GM18507 (cell line): ENCODE results near the gene PNLDC1.
"Not testable (repeated sequence)": the region's sequence is repeated elsewhere in the genome, so short reads cannot be mapped to it uniquely, and the experiment has no call there.

Source experiments
- DNase-seq: peaks from one replicate; pipeline ENCODE4 v3.0.0; 2011; ENCODE audit warnings: low read depth; ENCODE audit not compliant: insufficient read length; ENCODE audit errors: extremely low spot score
- FAIRE-seq: peaks from 2 replicates; lab custom pipeline; 2011; peaks lifted over from hg19 to GRCh38; lab: Jason Lieb, UNC

PNLDC1 gene

DNA sequence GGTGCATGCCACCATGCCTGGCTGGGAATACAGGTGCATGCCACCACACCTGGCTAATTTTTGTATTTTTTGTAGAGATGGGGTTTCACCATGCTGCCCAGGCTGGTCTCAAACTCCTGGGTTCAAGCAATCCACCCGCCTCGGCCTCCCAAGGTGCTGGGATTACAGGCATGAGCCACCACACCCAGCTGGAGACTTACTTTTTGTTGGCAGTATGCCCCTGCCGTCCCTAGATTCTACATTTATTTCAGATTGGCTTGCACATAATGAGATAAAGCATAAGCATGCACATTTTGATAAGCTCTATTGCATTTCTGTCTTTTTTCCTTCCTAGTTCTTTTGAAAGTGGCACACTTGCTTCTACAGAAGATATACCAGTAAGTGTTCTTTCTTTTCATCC lies 16.7 kb downstream of the PNLDC1 start:
- FAIRE-seq, DNase-seq: not testable (repeated sequence)

GRCh38 chr6:159817951-159818739 lies 18.1 kb downstream of the PNLDC1 start:
- DNase-seq = no peak
- FAIRE-seq = no peak

- DNase-seq = no peak
- no peak for FAIRE-seq
Observed at GRCh38 chr6:159819098-159819497, 19.0 kb downstream of the PNLDC1 start.

DNA sequence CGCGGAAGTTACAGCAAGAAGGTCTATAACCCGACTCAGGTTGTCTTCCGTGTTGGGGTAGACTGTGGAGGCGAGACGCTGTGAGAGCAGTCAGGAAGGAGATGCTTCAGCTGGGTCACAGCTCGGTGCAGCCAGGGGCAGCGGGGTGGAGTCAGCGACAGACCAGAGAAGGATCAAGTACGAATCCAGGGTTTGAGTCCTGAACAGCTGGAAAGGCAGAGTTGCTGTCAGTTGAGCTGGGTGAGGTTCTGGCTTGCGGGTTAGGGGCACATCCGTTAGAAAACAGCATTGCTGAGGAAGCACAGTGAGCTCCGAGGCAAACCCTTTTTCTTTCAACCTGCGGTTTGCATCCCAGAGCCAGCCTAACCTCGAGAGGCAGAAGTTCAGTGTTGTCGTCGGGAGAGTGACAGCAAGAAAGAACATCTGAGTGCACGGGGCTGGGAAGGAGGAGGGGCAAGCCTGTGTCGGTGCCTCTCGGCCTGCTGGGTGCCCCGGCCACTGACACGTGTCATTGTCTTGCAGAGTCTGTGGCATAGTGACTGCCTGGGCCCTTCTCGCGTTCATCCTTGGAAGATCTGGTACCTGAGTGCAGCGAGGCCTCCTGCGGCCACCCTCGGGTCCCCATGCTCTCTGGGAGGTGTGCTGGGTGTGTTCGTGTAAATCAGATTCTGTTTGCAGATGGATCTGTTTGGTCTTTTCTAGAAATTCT lies 20.0 kb downstream of the PNLDC1 start:
- DNase-seq (no peak), FAIRE-seq (peak; percentile 52)

DNA sequence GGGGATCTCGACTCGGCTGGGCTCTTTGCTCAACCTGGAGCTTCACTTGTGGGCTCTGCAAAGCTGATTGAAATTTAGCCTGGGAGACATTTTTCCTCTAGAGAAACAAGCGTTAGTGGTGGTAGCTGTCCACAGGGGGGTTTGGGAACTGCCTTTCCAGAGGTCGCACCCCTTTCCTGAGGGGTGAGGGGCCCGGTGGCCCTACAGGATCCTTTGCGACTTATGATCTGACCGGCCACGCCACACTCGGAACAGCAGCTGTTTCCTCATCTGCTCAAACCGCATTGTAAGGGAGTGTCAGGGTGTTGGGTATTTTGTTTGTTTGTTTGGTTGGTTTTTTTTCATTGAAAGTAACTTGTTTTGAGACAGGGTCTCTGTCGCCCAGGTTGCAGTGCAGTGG lies 21.0 kb downstream of the PNLDC1 start:
- DNase-seq (no peak), FAIRE-seq (no peak)

DNA sequence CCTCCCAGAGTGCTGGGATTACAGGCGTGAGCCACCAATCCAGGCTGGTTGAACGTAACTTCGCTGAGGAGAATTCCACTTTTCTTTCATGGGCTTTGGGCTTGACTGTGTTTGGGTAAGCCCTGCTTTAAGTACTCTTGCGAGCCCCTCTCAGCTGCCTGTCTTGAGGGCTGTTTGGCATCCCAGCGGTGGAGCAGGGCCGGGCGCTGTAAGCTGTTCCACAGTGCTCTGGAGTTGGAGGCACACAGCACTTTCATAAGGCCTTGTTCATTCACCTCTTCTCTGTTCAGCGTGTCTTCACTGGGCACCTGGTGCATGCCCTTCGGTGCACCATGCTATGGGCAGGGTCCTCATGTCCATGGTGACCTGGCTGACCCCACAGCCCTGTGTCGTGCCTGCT lies 21.6 kb downstream of the PNLDC1 start:
- no peak for FAIRE-seq
- DNase-seq = no peak

- no peak for FAIRE-seq
Observed at GRCh38 chr6:159823953-159824352, 23.9 kb downstream of the PNLDC1 start.

DNA sequence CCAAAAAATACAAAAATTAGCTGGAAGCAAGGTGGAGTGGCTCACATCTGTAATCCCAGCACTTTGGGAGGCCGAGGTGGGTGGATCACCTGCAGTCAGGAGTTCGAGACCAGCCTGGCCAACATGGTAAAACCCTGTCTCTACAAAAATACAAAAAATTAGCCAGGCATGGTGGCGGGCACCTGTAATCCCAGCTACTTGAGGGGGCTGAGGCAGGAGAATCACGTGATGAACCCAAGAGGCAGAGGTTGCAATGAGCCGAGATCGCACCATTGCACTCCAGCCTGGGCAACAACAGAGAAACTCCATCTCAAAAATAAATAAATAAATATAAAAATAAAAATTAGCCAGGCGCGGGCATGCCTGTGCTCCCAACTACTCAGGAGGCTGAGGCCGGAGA lies 24.6 kb downstream of the PNLDC1 start:
- FAIRE-seq, DNase-seq: not testable (repeated sequence)

More at GRCh38 chr6:159823953-159824352, 23.9 kb downstream of the PNLDC1 start:
- no peak for DNase-seq

GRCh38 chr6:159826004-159826403 lies 25.9 kb downstream of the PNLDC1 start:
- FAIRE-seq (no peak), DNase-seq (no peak)

GRCh38 chr6:159826968-159827647 lies 27.0 kb downstream of the PNLDC1 start:
- FAIRE-seq = no peak
- DNase-seq = no peak

DNA sequence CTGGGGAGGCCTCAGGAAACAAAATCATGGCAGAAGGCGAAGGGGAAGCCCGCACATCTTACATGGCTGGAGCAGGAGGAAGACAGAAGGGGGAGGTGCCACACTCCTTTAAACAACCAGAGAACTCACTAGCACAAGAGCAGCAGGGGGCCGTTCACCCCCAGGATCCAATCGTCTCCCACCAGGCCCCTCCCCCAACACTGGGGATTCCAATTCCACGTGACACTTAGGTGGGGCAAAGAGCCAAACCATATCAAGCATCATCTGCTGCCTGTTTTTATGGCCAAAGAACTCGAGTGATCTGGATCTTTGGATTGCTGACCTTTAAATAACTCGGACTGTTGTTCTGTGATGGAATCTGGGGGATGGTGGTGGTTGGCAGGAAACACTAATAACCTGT lies 28.0 kb downstream of the PNLDC1 start:
- DNase-seq = no peak

GRCh38 chr6:159829526-159829925 lies 29.4 kb downstream of the PNLDC1 start:
- DNase-seq (no peak), FAIRE-seq (peak; percentile 77)

More for the DNA sequence above, 28.0 kb downstream of the PNLDC1 start:
- FAIRE-seq = no peak

- DNase-seq (no peak), FAIRE-seq (no peak)
Observed at GRCh38 chr6:159830501-159831372, 30.7 kb downstream of the PNLDC1 start.

DNA sequence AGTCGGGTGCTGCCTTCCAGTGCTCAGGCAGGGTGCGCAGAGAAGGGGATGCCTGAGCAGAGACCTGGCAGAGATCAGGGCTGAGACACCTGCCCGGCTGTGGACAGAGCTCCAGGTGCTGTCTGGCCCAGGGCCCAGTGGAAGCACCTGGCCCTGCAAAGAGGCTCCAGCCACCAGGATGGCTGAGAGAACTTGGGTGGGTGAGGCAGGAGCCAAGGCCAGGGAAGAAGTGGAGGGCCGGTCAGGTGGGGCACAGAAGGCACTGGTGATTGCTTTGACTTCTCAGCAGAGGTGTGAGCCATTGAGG lies 31.2 kb downstream of the PNLDC1 start:
- DNase-seq (no peak), FAIRE-seq (no peak)

DNA sequence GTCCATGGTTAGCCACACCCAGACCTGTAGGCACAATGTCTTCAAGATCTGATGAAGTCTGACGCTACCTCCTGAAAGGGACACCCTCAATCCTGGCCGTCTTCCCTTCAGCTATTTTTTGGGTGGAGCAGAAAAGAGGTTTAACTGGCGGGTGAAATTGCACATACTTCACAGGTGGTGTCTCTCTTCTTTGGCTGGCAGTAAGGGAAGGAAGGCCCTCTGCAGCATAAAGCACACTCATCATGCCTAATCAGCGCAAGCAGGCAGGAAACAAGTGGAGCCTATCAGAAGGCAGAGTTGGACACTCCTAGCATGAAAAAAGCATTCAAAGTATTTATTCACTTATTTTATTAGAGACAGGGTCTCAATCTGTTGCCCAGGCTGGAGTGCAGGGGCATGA lies 32.9 kb downstream of the PNLDC1 start:
- DNase-seq = no peak
- FAIRE-seq = no peak

GRCh38 chr6:159833556-159833955 lies 33.5 kb downstream of the PNLDC1 start:
- FAIRE-seq = no peak

GRCh38 chr6:159833997-159834603 lies 34.0 kb downstream of the PNLDC1 start:
- FAIRE-seq = no peak
- DNase-seq = no peak

More at GRCh38 chr6:159833556-159833955, 33.5 kb downstream of the PNLDC1 start:
- no peak for DNase-seq

DNA sequence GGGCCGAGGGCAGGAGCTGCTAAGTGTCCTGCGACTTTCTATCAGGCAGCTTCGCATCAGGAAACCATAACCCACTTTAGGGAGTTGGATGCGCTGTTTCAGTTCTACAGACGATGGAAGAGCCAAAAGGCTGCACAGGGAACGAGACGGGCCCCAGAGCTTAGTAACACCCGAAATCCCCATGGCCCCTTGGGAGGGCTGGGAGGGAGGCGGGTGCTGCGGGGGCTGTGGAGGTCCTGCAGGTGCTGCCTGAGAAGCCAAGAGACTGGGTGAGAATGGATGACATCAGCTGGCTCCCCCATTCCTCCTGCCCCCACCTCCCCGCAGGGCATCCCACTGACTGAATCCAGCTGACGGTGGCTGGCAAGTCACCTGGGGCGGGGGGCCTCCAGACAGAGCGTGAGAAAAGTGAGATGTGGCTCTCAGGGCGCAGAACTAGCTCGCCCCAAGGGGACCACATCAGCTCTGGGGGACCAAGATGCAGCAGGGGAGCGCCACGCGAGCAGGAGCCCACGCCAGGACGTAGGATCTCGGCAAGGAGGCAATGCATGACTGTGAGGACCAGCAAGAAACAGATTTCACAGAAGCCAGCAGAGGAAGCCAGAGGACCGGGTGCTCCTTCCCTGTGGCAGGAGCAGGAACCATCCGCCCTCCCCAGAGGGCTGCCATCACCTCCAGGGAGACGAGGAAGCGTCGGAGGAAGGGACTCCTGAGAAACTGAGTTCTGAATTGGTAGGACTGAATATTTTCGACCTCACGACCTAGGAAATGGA lies 36.8 kb downstream of the PNLDC1 start:
- no peak for DNase-seq

More for the DNA sequence above, 36.8 kb downstream of the PNLDC1 start:
- no peak for FAIRE-seq
